ENCODE measurements around the gene CNTN4.

- no peak for TF ChIP-seq CTCF (IDR thresholded peaks at IDR 0.05)
- no peak for TF ChIP-seq POLR2A (IDR thresholded peaks at IDR 0.05)
These were observed 983.7 kb downstream of the CNTN4 start for GRCh38 chr3:3082234-3082924.

Data from body of pancreas (tissue), 4 donors.